Psoas muscle (tissue), 8 donors: Measurements from ENCODE around the gene ZC3H13. TPM values are rescaled to one million over a fixed set of nuclear protein-coding genes. Genes with fewer than 3 reads are reported as not detected.

ENCODE experiments used
- ATAC-seq, 4 donors: fragments of 200-7000 bp; cut with Tn5 transposase; one replicate each; pipeline ENCODE4 v1.9.1; 2020; ENCODE audit warnings: moderate library complexity in 3 of 4, mild to moderate bottlenecking in 2 of 4
- DNase-seq, 2 donors: peaks; one replicate each; pipeline ENCODE4 v3.0.0-alpha.2; 2020
- H3K27ac ChIP-seq: fragments of 200-600 bp; one replicate; pipeline ENCODE4 v1.8.0; 2022
- H3K27me3 ChIP-seq, 3 donors: fragments of 200-600 bp in 1 of 3; one replicate each; pipeline versions ENCODE4 v1.6.1 to v1.8.0; 2013 to 2022; ENCODE audit warnings: low read length in 2 of 3, mild to moderate bottlenecking in 2 of 3, moderate library complexity in 1 of 3; ENCODE audit not compliant: insufficient read depth in 3 of 3
- H3K36me3 ChIP-seq, 2 donors: fragments of 200-600 bp in 1 of 2; one replicate each; pipeline versions ENCODE4 v1.6.1 to v1.8.0; 2013 to 2022; ENCODE audit warnings: low read depth in 1 of 2, mild to moderate bottlenecking in 1 of 2, moderate library complexity in 1 of 2; ENCODE audit not compliant: insufficient read depth in 1 of 2
- H3K4me1 ChIP-seq: fragments of 200-600 bp; one replicate; pipeline ENCODE4 v1.8.0; 2022
- H3K4me3 ChIP-seq: fragments of 200-600 bp; one replicate; pipeline ENCODE4 v1.8.0; 2022; ENCODE audit warnings: mild to moderate bottlenecking
- H3K9me3 ChIP-seq: fragments of 200-600 bp; one replicate; pipeline ENCODE4 v1.8.0; 2022
- CTCF ChIP-seq: fragments of 200-600 bp; IDR thresholded peaks from one replicate; pipeline ENCODE4 v1.8.0; 2022; ENCODE audit warnings: antibody characterized with exemption
- WGBS, 3 donors: extraction: QIAGEN DNeasy Blood & Tissue Kit; methylation state at CpG; one replicate each; pipeline versions ENCODE4 v1.1.6 to v1.1.7; 2013; 5-methylcytosine and 5-hydroxymethylcytosine counted together
- intact Hi-C, 2 donors: fragments of 100-400 bp; cut with DNase I; formaldehyde crosslinking; loops; one replicate each; pipeline versions ENCODE4 v1.11.0 to v1.14.2; 2022
- polyA plus RNA-seq, 3 donors: library from polyadenylated mRNA; stranded (reverse); fragments of 200-250 nt; gene quantifications; one replicate each; pipeline ENCODE4 v1.2.3, GENCODE V29; 2013
- total RNA-seq, 4 donors: library from RNA; stranded (reverse); fragmentation: NEBNext Ultra II Directional in 2 of 4; extraction: Animal tissue kit (Norgen Biotek cat#: 25700) in 2 of 4; gene quantifications; one replicate each; pipeline versions ENCODE4 v1.2.1 to v1.2.4, GENCODE V29; 2021 to 2023
- donor health status: healthy with polysubstance abuse.
- donor health status: DM: no; HTN: no; CAD: no; lungs with moderate emphysema.
- donor health status: Bipolar disorder and iron deficiency.
- donor health status: healthy.
- donor health status: DM: yes; HTN: yes; CAD: no.
- donor health status: DM: no; HTN: no; CAD: no.
- donor health status: DM: no; HTN: no; CAD: no.
- donor health status: DM: yes; HTN: yes; CAD: no.

The ZC3H13 gene
- total and polyA plus RNA-seq, 7 donors: 6.8 to 31.6 (median 25.4) TPM

- intact Hi-C loops: loop anchor here in 1 of 2 donors (5.0 kb wide), 1 partner anchor 72 kb away; no protein-coding TSS in a partner anchor
- no peak overlapping the region for H3K27ac ChIP-seq
- no peaks in the 10 kb centered on the region for H3K36me3 ChIP-seq
- no peak for ATAC-seq
- H3K4me3 ChIP-seq: peak overlapping the region; percentile 86
- no peaks in the 10 kb centered on the region for H3K9me3 ChIP-seq
- TF ChIP-seq CTCF: no peak
- H3K27me3 ChIP-seq: no peaks in the 10 kb centered on the region
- peaks cover 30% of the 10 kb centered on the region for H3K4me1 ChIP-seq
- no peak for DNase-seq
Observed at GRCh38 chr13:46050771-46051170, 1.8 kb downstream of the ZC3H13 start.

- Histone ChIP-seq H3K4me3 (no peak overlapping the region), H3K4me1 (peaks cover 7% of the 10 kb centered on the region), H3K27ac (no peak overlapping the region), H3K27me3 (no peaks in the 10 kb centered on the region), H3K9me3 (no peaks in the 10 kb centered on the region), H3K36me3 (peaks cover 0 to 20% of the 10 kb centered on the region in 2 donors)
- no peak for TF ChIP-seq CTCF
- intact Hi-C loops: no loop called here
- ATAC-seq: no peak
- no peak for DNase-seq
- WGBS, 3 donors: 46 to 71% (median 52%) methylated on average over 2 of the region's 2 CpGs
Observed at GRCh38 chr13:46045424-46045823, 7.1 kb downstream of the ZC3H13 start.

- Histone ChIP-seq H3K36me3 (peaks cover 0 to 28% of the 10 kb centered on the region in 2 donors), H3K4me3 (no peak overlapping the region), H3K27ac (no peak overlapping the region), H3K27me3 (no peaks in the 10 kb centered on the region), H3K4me1 (no peaks in the 10 kb centered on the region), H3K9me3 (no peaks in the 10 kb centered on the region)
- intact Hi-C loops: no loop called here
- no peak for DNase-seq
- no peak for ATAC-seq
- WGBS, 3 donors: 96 to 97% (median 96%) methylated on average over 5 of the region's 5 CpGs
- TF ChIP-seq CTCF: no peak
Observed at GRCh38 chr13:46043647-46044046, 8.9 kb downstream of the ZC3H13 start.

- WGBS, 3 donors: 95 to 97% (median 96%) methylated on average over 4 of the region's 4 CpGs
- TF ChIP-seq CTCF: no peak
- DNase-seq (no peak), ATAC-seq (no peak)
- H3K36me3 ChIP-seq: peaks cover 3 to 39% of the 10 kb centered on the region in 2 donors
- H3K9me3 ChIP-seq: no peaks in the 10 kb centered on the region
- H3K4me1 ChIP-seq: no peaks in the 10 kb centered on the region
- intact Hi-C loops: no loop called here
- H3K4me3 ChIP-seq: no peak overlapping the region
- no peak overlapping the region for H3K27ac ChIP-seq
- H3K27me3 ChIP-seq: no peaks in the 10 kb centered on the region
Observed at GRCh38 chr13:46041419-46041839, 11.1 kb downstream of the ZC3H13 start.

- Histone ChIP-seq H3K27ac (no peak overlapping the region), H3K27me3 (no peaks in the 10 kb centered on the region), H3K36me3 (peaks cover 3 to 41% of the 10 kb centered on the region in 2 donors), H3K9me3 (no peaks in the 10 kb centered on the region), H3K4me1 (no peaks in the 10 kb centered on the region), H3K4me3 (no peak overlapping the region)
- no peak for TF ChIP-seq CTCF
- DNase-seq (no peak), ATAC-seq (no peak)
- intact Hi-C loops: no loop called here
- 91 to 96% (median 92%) methylated on average over 2 of the region's 2 CpGs for WGBS, 3 donors
Observed at GRCh38 chr13:46040763-46041162, 11.8 kb downstream of the ZC3H13 start.
